ENCODE data around the gene LRRC18. TPM values are rescaled to one million over a fixed set of nuclear protein-coding genes. Genes with fewer than 3 reads are reported as not detected.

LRRC18 gene
- total RNA-seq, 1 experiment from 2014 or later: not detected

DNA sequence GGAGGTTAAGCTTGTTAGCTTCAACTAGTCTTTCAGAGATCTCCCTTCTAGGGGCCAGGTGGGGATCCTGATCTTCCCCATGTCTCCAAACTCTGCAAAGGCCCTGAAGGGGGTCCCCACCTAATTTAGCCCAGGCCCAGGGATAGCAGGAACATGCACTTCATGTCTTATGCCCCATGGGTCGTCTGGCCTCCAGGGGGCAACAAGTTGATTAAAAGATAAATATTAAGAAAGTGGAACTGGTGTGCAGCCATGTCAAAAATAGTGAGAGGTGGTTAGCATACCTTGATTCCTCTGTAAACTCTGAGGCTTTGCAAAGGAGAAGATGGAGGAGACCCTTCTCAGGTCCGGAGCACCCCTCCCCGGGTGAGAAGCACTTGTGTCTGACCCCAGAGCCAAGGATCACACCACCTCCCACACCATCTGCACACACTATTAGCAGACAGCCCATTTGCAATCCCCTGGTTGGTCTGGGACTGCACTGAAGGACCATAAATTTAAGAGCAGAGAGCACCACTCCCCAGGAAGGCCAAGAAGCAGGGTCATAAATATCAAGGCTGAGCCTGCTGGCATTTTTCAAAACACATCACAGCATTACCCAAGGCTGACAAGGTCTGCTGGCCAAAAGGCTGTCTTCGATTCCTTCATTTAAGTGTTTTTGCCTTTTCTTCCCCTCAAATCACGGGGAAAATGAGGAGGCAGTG, 44.2 kb upstream of the LRRC18 start:
- intact Hi-C loops (cut with micrococcal nuclease): loop anchor here (10.0 kb wide), 1 partner anchor 181 kb away; no protein-coding TSS in a partner anchor
- POLR2A ChIA-PET (ENCODE audit: unreplicated experiment): no interaction called here

DNA sequence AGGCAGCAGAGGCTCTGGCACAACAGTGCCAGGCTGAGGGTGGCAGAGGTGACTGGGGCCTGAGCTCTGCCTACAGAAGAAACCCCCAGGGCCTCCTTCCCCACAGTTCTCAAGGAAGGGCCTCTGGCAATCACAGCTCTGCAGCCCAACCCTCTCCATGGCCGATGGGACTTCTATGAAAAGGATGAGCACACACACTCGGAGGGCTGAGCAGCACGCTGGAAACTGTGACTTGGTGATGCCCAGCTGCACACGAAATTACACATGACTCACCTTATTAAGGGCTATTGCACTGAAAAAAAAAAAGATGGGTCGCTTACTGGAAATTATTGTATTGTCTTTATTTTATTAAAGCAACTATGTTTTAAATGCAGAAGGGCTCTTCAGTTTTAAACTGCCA, 42.9 kb upstream of the LRRC18 start:
- Histone ChIP-seq H2AFZ (ENCODE audit: low read length) (no peak overlapping the region), H3K27ac (ENCODE audit: low read length) (no peak overlapping the region), H3K4me2 (ENCODE audit: low read length) (no peak overlapping the region), H3K79me2 (ENCODE audit: low read length) (no peaks in the 10 kb centered on the region), H3K9me2 (replicated peaks; ENCODE audit: low read length) (no peaks in the 10 kb centered on the region), H3K36me3 (ENCODE audit: low read depth, low read length) (no peaks in the 10 kb centered on the region), H3K4me1 (ENCODE audit: insufficient read depth, low read length) (no peaks in the 10 kb centered on the region), H3K27me3 (ENCODE audit: low read length) (peaks cover 53% of the 10 kb centered on the region), H3K4me3 (ENCODE audit: low read length) (no peak overlapping the region), H3F3A (ENCODE audit: low read length, unreplicated experiment) (no peaks in the 10 kb centered on the region), H3K9me3 (ENCODE audit: low read length) (no peaks in the 10 kb centered on the region), H3K9ac (ENCODE audit: low read length) (no peak overlapping the region), H4K20me1 (ENCODE audit: low read length) (no peaks in the 10 kb centered on the region)
- TF ChIP-seq, protein P1, sequence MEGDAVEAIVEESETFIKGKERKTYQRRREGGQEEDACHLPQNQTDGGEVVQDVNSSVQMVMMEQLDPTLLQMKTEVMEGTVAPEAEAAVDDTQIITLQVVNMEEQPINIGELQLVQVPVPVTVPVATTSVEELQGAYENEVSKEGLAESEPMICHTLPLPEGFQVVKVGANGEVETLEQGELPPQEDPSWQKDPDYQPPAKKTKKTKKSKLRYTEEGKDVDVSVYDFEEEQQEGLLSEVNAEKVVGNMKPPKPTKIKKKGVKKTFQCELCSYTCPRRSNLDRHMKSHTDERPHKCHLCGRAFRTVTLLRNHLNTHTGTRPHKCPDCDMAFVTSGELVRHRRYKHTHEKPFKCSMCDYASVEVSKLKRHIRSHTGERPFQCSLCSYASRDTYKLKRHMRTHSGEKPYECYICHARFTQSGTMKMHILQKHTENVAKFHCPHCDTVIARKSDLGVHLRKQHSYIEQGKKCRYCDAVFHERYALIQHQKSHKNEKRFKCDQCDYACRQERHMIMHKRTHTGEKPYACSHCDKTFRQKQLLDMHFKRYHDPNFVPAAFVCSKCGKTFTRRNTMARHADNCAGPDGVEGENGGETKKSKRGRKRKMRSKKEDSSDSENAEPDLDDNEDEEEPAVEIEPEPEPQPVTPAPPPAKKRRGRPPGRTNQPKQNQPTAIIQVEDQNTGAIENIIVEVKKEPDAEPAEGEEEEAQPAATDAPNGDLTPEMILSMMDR (conservative IDR thresholded peaks at IDR 0.05; ENCODE audit: low read depth, low read length): no peak
- TF ChIP-seq EZH2 (IDR thresholded peaks at IDR 0.05; ENCODE audit: low read length, unreplicated experiment) (no peak), EZH2phosphoT487 (IDR thresholded peaks at IDR 0.05; ENCODE audit: borderline replicate concordance, low read length) (no peak)
- BruUV-seq (replicated peaks): no TSS peak
- ChIA-PET POLR2A (ENCODE audit: unreplicated experiment) (no interaction called here), CTCF (no interaction called here)
- DNase-seq: no peak
- ATAC-seq: no peak
- intact Hi-C loops (cut with micrococcal nuclease): loop anchor here (10.0 kb wide), 1 partner anchor 182 kb away; no protein-coding TSS in a partner anchor

More for the DNA sequence above, 44.2 kb upstream of the LRRC18 start:
- Histone ChIP-seq H3K9me2 (replicated peaks; ENCODE audit: low read length) (no peaks in the 10 kb centered on the region), H3K9me3 (ENCODE audit: low read length) (no peaks in the 10 kb centered on the region), H4K20me1 (ENCODE audit: low read length) (no peaks in the 10 kb centered on the region), H2AFZ (ENCODE audit: low read length) (no peak overlapping the region), H3K4me3 (ENCODE audit: low read length) (no peak overlapping the region), H3K4me2 (ENCODE audit: low read length) (no peak overlapping the region), H3K4me1 (ENCODE audit: insufficient read depth, low read length) (no peaks in the 10 kb centered on the region), H3F3A (ENCODE audit: low read length, unreplicated experiment) (no peaks in the 10 kb centered on the region), H3K36me3 (ENCODE audit: low read depth, low read length) (no peaks in the 10 kb centered on the region), H3K79me2 (ENCODE audit: low read length) (no peaks in the 10 kb centered on the region), H3K27ac (ENCODE audit: low read length) (no peak overlapping the region), H3K27me3 (ENCODE audit: low read length) (peaks cover 65% of the 10 kb centered on the region), H3K9ac (ENCODE audit: low read length) (no peak overlapping the region)
- DNase-seq (no peak), ATAC-seq (no peak)
- CTCF ChIA-PET: no interaction called here
- BruUV-seq (replicated peaks): no TSS peak
- TF ChIP-seq EZH2phosphoT487 (IDR thresholded peaks at IDR 0.05; ENCODE audit: borderline replicate concordance, low read length) (no peak), EZH2 (IDR thresholded peaks at IDR 0.05; ENCODE audit: low read length, unreplicated experiment) (no peak)
- TF ChIP-seq, protein P1 (conservative IDR thresholded peaks at IDR 0.05; ENCODE audit: low read depth, low read length): peak; percentile 36; the same call in 1 of the 2 replicates

DNA sequence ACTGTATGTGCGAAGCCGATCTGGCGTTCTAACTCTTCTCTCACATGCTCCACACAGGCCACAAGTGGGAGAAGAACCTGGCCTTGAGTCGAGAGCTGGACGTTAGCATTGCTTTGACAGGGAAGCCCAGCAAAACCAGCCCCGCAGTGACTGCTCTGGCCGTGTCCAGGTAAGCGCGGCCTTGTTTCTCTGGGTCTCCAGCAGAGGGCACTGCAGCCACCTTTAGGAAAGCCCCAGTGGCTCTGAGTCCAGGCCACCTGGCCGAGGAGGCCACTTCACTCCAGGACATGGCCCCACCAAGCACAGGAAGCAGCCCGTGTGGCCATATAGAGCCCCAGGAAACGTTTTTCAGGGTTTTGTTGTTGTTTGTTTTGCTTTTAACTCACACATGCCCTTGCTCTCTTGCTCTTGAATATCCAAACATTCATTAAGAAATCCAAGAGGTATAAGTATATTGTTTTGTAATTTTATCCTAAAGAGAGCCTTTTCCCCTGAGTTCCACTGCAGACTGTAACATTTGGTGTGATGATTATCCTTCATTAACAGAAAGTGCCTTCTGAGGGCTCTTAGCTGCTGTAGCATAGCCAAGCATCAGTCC, 41.8 kb upstream of the LRRC18 start:
- CTCF ChIA-PET: interaction anchor here (0.6 kb wide), 1 partner anchor 426 kb away, joined by 3 read pairs; no protein-coding TSS in a partner anchor

More for the DNA sequence above, 41.8 kb upstream of the LRRC18 start:
- no peak overlapping the region for H2AFZ ChIP-seq (ENCODE audit: low read length)
- H3K9me3 ChIP-seq (ENCODE audit: low read length): no peaks in the 10 kb centered on the region
- intact Hi-C loops (cut with micrococcal nuclease): loop anchor here (10.0 kb wide), 1 partner anchor 183 kb away; no protein-coding TSS in a partner anchor
- H3K27me3 ChIP-seq (ENCODE audit: low read length): peaks cover 42% of the 10 kb centered on the region
- H3K4me3 ChIP-seq (ENCODE audit: low read length): no peak overlapping the region
- BruUV-seq (replicated peaks): no TSS peak
- ATAC-seq: peak; percentile 94
- H3K4me1 ChIP-seq (ENCODE audit: insufficient read depth, low read length): no peaks in the 10 kb centered on the region
- no peaks in the 10 kb centered on the region for H3K36me3 ChIP-seq (ENCODE audit: low read depth, low read length)
- H3K9ac ChIP-seq (ENCODE audit: low read length): no peak overlapping the region
- TF ChIP-seq EZH2 (IDR thresholded peaks at IDR 0.05; ENCODE audit: low read length, unreplicated experiment) (no peak), EZH2phosphoT487 (IDR thresholded peaks at IDR 0.05; ENCODE audit: borderline replicate concordance, low read length) (no peak)
- TF ChIP-seq, protein P1 (conservative IDR thresholded peaks at IDR 0.05; ENCODE audit: low read depth, low read length): peak; percentile 98
- H3K79me2 ChIP-seq (ENCODE audit: low read length): no peaks in the 10 kb centered on the region
- no peak overlapping the region for H3K4me2 ChIP-seq (ENCODE audit: low read length)
- H4K20me1 ChIP-seq (ENCODE audit: low read length): no peaks in the 10 kb centered on the region
- H3K27ac ChIP-seq (ENCODE audit: low read length): no peak overlapping the region
- H3F3A ChIP-seq (ENCODE audit: low read length, unreplicated experiment): no peaks in the 10 kb centered on the region
- POLR2A ChIA-PET (ENCODE audit: unreplicated experiment): no interaction called here
- DNase-seq: peak; percentile 76
- no peaks in the 10 kb centered on the region for H3K9me2 ChIP-seq (replicated peaks; ENCODE audit: low read length)
